Vagina (tissue), 2 donors: ENCODE measurements around the gene PHACTR2.
"Not testable (repeated sequence)": the region's sequence is repeated elsewhere in the genome, so short reads cannot be mapped to it uniquely, and the experiment has no call there.

Experiments
- POLR2A ChIP-seq, 2 donors: fragments of 450-650 bp; IDR thresholded peaks; one replicate each; pipeline ENCODE4 v1.6.1; 2017; ENCODE audit warnings: antibody characterized with exemption in 2 of 2, mild to moderate bottlenecking in 2 of 2, moderate library complexity in 2 of 2
- POLR2AphosphoS5 ChIP-seq, 2 donors: sonication (generic); formaldehyde crosslinking; IDR thresholded peaks; one replicate each; pipeline ENCODE4 v1.9.0; 2017; ENCODE audit warnings: antibody characterized with exemption in 2 of 2, mild to moderate bottlenecking in 2 of 2, low read depth in 1 of 2; ENCODE audit not compliant: insufficient read depth in 1 of 2
- TF ChIP-seq, protein P1 (sequence below), 3 experiments: fragments of 450-650 bp in 2 of 3; fragments of 200-600 bp in 1 of 3; sonication (generic) in 1 of 3; IDR thresholded peaks; one replicate each; pipeline ENCODE4 v1.5.1; 2017 to 2019; ENCODE audit warnings: antibody characterized with exemption in 3 of 3, mild to moderate bottlenecking in 2 of 3, moderate library complexity in 2 of 3

DNA sequence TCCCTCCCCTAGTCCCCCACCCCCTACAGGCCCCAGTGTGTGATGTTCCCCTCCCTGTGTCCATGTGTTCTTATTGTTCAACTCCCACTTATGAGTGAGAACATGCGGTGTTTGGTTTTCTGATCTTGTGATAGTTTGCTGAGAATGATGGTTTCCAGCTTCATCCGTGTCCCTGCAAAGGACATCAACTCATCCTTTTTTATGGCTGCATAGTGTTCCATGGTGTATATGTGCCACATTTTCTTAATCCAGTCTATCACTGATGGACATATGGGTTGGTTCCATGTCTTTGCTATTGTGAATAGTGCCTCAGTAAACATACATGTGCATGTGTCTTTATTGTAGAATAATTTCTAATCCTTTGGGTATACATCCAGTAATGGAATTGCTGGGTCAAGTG is 118.8 kb downstream of the PHACTR2 start:
- not testable (repeated sequence) for TF ChIP-seq POLR2A (IDR thresholded peaks at IDR 0.05); POLR2AphosphoS5 (IDR thresholded peaks at IDR 0.05; ENCODE audit: insufficient read depth in 1 of 2, low read depth in 1 of 2)
- TF ChIP-seq, protein P1, sequence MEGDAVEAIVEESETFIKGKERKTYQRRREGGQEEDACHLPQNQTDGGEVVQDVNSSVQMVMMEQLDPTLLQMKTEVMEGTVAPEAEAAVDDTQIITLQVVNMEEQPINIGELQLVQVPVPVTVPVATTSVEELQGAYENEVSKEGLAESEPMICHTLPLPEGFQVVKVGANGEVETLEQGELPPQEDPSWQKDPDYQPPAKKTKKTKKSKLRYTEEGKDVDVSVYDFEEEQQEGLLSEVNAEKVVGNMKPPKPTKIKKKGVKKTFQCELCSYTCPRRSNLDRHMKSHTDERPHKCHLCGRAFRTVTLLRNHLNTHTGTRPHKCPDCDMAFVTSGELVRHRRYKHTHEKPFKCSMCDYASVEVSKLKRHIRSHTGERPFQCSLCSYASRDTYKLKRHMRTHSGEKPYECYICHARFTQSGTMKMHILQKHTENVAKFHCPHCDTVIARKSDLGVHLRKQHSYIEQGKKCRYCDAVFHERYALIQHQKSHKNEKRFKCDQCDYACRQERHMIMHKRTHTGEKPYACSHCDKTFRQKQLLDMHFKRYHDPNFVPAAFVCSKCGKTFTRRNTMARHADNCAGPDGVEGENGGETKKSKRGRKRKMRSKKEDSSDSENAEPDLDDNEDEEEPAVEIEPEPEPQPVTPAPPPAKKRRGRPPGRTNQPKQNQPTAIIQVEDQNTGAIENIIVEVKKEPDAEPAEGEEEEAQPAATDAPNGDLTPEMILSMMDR (IDR thresholded peaks at IDR 0.05), result not testable (repeated sequence)
